ENCODE measurements around the gene GSC.

GRCh38 chr14:94769391-94770250 is at the start of gene GSC:
- TF ChIP-seq CTCF (IDR thresholded peaks at IDR 0.05; ENCODE audit: low read depth, low read length) (no peak), EZH2phosphoT487 (IDR thresholded peaks at IDR 0.05; ENCODE audit: low read depth) (no peak)
